ENCODE results near the gene IPCEF1.
A peak's percentile ranks its signal among the peaks of the same experiment; 100 is the strongest.

DNA sequence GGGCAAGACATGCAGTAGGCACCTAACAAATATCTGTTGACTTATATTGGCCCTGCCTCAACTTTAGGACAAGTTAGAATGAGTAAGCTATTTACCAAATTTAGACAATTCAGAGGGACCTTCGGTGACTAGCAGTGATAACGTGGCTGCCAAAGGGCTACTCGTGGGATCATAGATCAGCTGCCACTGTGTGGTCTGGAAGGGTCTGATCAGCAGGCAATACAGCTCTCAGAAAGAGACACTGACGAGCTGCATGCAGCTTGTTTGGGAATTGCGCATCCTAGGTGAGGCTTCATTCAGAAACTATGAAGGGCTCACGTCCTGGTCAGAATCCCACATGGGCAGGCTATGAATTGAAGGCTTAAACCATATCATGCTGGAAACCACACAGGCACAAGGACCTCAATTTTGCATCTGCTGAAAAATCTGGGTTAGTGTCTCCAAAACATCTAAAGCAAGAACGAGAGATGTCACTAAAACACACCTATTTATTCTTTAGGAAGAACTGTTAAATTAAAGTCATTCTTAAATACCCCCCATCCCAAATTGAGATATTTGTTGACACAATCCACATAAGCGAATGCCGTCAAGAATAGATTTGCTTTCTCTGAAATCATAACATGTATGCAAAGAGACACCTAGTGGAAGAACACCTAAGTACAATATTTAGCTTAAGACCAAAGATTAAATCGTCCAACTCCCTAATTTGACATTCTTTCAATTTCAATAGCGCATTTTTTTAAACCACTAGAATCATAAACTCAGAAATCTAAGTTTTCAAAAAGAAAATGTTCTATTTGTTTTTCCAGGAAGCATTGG is 79.6 kb downstream of the IPCEF1 start:
- TF ChIP-seq, protein P1, sequence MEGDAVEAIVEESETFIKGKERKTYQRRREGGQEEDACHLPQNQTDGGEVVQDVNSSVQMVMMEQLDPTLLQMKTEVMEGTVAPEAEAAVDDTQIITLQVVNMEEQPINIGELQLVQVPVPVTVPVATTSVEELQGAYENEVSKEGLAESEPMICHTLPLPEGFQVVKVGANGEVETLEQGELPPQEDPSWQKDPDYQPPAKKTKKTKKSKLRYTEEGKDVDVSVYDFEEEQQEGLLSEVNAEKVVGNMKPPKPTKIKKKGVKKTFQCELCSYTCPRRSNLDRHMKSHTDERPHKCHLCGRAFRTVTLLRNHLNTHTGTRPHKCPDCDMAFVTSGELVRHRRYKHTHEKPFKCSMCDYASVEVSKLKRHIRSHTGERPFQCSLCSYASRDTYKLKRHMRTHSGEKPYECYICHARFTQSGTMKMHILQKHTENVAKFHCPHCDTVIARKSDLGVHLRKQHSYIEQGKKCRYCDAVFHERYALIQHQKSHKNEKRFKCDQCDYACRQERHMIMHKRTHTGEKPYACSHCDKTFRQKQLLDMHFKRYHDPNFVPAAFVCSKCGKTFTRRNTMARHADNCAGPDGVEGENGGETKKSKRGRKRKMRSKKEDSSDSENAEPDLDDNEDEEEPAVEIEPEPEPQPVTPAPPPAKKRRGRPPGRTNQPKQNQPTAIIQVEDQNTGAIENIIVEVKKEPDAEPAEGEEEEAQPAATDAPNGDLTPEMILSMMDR (IDR thresholded peaks at IDR 0.05), result peak; percentile 25 to 28
- TF ChIP-seq POLR2A (IDR thresholded peaks at IDR 0.05) (no peak), EP300 (IDR thresholded peaks at IDR 0.05) (no peak), POLR2AphosphoS5 (IDR thresholded peaks at IDR 0.05) (no peak)

Measured in suprapubic skin (tissue), 4 donors.